Measurements from ENCODE around the gene SMAD7. TPM values are rescaled to one million over a fixed set of nuclear protein-coding genes. Genes with fewer than 3 reads are reported as not detected.

SMAD7 gene
- total and polyA plus RNA-seq, 2 donors (not counting 1 experiment from before 2014, with no cell fraction given), result 6.1 to 16.3 TPM

DNA sequence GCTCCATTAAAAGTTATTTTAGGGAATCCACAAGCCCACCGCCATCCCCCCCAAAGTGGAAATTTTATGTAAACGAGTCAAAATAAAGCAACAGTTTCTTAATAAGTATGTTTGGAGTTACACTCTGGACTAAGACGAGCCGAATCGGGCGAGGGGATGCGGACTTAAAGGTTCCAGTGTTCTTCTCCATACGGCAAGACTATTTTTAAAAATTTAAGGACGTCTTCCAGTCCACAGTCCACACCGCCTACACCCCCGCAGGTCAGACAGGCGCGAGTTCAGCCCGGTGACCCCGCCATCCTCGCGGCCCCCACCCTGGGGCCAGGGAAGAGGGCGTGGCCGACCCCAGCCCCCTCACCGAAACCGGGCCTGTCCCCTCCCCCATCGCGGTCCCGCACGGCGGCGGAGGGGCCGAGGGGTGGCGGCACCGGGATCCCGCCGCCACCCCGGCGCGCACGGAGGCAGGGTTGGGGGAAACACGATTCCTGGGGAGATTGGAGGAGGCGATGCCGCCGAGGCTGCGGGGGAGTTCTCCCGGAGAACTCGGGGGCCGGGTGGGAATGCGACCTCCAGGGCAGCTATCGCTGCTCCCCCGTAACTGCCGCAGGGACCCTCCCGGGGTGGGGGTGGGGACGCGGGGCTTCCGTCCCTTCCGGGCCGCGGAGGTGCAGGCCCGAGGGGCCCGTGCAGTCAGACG is 24.5 kb upstream of the SMAD7 start:
- peak overlapping the region; percentile 38 for H2AFZ ChIP-seq (ENCODE audit: low read length)
- H4K20me1 ChIP-seq (ENCODE audit: control insufficient read depth, extremely low read depth, insufficient read depth, low read length), result no peaks in the 10 kb centered on the region
- no peak for DNase-seq (ENCODE audit: low read depth in 2 of 2)
- H3K79me2 ChIP-seq (ENCODE audit: control insufficient read depth, insufficient read depth, low read length), result no peaks in the 10 kb centered on the region
- no peaks in the 10 kb centered on the region for H3K36me3 ChIP-seq (ENCODE audit: control insufficient read depth, insufficient read depth, low read length)
- H3K9me3 ChIP-seq (ENCODE audit: control insufficient read depth, insufficient read depth, low read depth, low read length), result no peaks in the 10 kb centered on the region
- TF ChIP-seq, protein P1, sequence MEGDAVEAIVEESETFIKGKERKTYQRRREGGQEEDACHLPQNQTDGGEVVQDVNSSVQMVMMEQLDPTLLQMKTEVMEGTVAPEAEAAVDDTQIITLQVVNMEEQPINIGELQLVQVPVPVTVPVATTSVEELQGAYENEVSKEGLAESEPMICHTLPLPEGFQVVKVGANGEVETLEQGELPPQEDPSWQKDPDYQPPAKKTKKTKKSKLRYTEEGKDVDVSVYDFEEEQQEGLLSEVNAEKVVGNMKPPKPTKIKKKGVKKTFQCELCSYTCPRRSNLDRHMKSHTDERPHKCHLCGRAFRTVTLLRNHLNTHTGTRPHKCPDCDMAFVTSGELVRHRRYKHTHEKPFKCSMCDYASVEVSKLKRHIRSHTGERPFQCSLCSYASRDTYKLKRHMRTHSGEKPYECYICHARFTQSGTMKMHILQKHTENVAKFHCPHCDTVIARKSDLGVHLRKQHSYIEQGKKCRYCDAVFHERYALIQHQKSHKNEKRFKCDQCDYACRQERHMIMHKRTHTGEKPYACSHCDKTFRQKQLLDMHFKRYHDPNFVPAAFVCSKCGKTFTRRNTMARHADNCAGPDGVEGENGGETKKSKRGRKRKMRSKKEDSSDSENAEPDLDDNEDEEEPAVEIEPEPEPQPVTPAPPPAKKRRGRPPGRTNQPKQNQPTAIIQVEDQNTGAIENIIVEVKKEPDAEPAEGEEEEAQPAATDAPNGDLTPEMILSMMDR (conservative IDR thresholded peaks at IDR 0.05 in 1 of 2, IDR thresholded peaks at IDR 0.05 in 1 of 2; ENCODE audit: low read depth in 1 of 2, low read length in 2 of 2), result no peak
- TF ChIP-seq EZH2 (IDR thresholded peaks at IDR 0.05; ENCODE audit: low read length, missing control alignments), result no peak
- H3K4me1 ChIP-seq (ENCODE audit: control insufficient read depth, extremely low read depth, insufficient read depth, low read length), result peaks cover 4% of the 10 kb centered on the region
- no peaks in the 10 kb centered on the region for H3K27me3 ChIP-seq (ENCODE audit: control insufficient read depth, insufficient read depth, low read length)
- peak overlapping the region; percentile 74 for H3K9ac ChIP-seq (ENCODE audit: insufficient read depth, low read length)
- H3K27ac ChIP-seq (ENCODE audit: insufficient read depth, low read length), result peak overlapping the region; percentile 37
- peak overlapping the region; percentile 45 to 67 (median 46) for H3K4me3 ChIP-seq (replicated peaks in 1 of 4; ENCODE audit: control extremely low read depth in 1 of 4, insufficient read depth in 1 of 4, low read depth in 3 of 4, low read length in 4 of 4)
- H3K4me2 ChIP-seq (ENCODE audit: extremely low read depth, insufficient read depth, low read length), result peak overlapping the region; percentile 15

- H3K9ac ChIP-seq (ENCODE audit: insufficient read depth, low read length), result no peak overlapping the region
- no peak for DNase-seq (ENCODE audit: low read depth in 2 of 2)
Measured at GRCh38 chr18:48974304-48975119, 23.7 kb upstream of the SMAD7 start.

DNA sequence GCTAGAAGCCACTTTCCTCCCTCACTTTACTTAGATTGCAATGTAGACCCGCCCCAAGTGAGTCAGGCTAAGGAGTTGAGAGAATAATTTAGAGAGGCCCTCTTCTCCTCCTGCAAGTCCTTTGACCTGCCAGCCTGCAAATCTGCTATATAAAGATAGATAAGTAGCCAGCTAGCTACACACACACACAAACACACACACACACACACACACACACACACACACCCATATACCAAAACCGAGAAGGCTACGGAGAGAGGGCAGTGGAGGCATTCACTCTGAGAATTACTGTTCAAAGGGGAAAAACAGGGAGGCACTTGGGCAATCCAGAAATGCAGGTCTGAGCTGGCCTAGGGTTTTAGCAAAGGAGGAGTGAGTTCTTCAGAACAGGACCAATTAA is 23.0 kb upstream of the SMAD7 start:
- Histone ChIP-seq H3K4me2 (ENCODE audit: extremely low read depth, insufficient read depth, low read length) (no peak overlapping the region), H3K27me3 (ENCODE audit: control insufficient read depth, insufficient read depth, low read length) (peaks cover 3% of the 10 kb centered on the region), H3K79me2 (ENCODE audit: control insufficient read depth, insufficient read depth, low read length) (no peaks in the 10 kb centered on the region), H3K4me1 (ENCODE audit: control insufficient read depth, extremely low read depth, insufficient read depth, low read length) (peaks cover 4% of the 10 kb centered on the region), H3K27ac (ENCODE audit: insufficient read depth, low read length) (no peak overlapping the region), H3K4me3 (replicated peaks in 1 of 4; ENCODE audit: control extremely low read depth in 1 of 4, insufficient read depth in 1 of 4, low read depth in 3 of 4, low read length in 4 of 4) (no peak overlapping the region), H2AFZ (ENCODE audit: low read length) (no peak overlapping the region), H3K36me3 (ENCODE audit: control insufficient read depth, insufficient read depth, low read length) (no peaks in the 10 kb centered on the region), H3K9me3 (ENCODE audit: control insufficient read depth, insufficient read depth, low read depth, low read length) (no peaks in the 10 kb centered on the region), H4K20me1 (ENCODE audit: control insufficient read depth, extremely low read depth, insufficient read depth, low read length) (no peaks in the 10 kb centered on the region), H3K9ac (ENCODE audit: insufficient read depth, low read length) (no peak overlapping the region)
- peak in 1 of 2 donors; percentile 33 for DNase-seq (ENCODE audit: low read depth in 2 of 2)
- no peak for TF ChIP-seq EZH2 (IDR thresholded peaks at IDR 0.05; ENCODE audit: low read length, missing control alignments)
- TF ChIP-seq, protein P1 (conservative IDR thresholded peaks at IDR 0.05 in 1 of 2, IDR thresholded peaks at IDR 0.05 in 1 of 2; ENCODE audit: low read depth in 1 of 2, low read length in 2 of 2), result no peak

More at GRCh38 chr18:48974304-48975119, 23.7 kb upstream of the SMAD7 start:
- Histone ChIP-seq H3K4me1 (ENCODE audit: control insufficient read depth, extremely low read depth, insufficient read depth, low read length) (peaks cover 4% of the 10 kb centered on the region), H2AFZ (ENCODE audit: low read length) (no peak overlapping the region), H3K79me2 (ENCODE audit: control insufficient read depth, insufficient read depth, low read length) (no peaks in the 10 kb centered on the region), H3K9me3 (ENCODE audit: control insufficient read depth, insufficient read depth, low read depth, low read length) (no peaks in the 10 kb centered on the region), H3K27me3 (ENCODE audit: control insufficient read depth, insufficient read depth, low read length) (no peaks in the 10 kb centered on the region), H4K20me1 (ENCODE audit: control insufficient read depth, extremely low read depth, insufficient read depth, low read length) (no peaks in the 10 kb centered on the region), H3K36me3 (ENCODE audit: control insufficient read depth, insufficient read depth, low read length) (no peaks in the 10 kb centered on the region), H3K4me3 (replicated peaks in 1 of 4; ENCODE audit: control extremely low read depth in 1 of 4, insufficient read depth in 1 of 4, low read depth in 3 of 4, low read length in 4 of 4) (peak overlapping the region; percentile 44 to 67 (median 46)), H3K27ac (ENCODE audit: insufficient read depth, low read length) (peak overlapping the region; percentile 37), H3K4me2 (ENCODE audit: extremely low read depth, insufficient read depth, low read length) (no peak overlapping the region)
- no peak for TF ChIP-seq EZH2 (IDR thresholded peaks at IDR 0.05; ENCODE audit: low read length, missing control alignments)
- TF ChIP-seq, protein P1 (conservative IDR thresholded peaks at IDR 0.05 in 1 of 2, IDR thresholded peaks at IDR 0.05 in 1 of 2; ENCODE audit: low read depth in 1 of 2, low read length in 2 of 2), result peak in 1 of 2 donors; percentile 1

Data from fibroblast of lung (primary cell).